Nucleus accumbens (tissue), 56 donors: ENCODE results near the gene CLDN18.

Experiments
- DNase-seq, 56 donors: peaks; one replicate each; lab custom pipeline; 2025; lab: John Stamatoyannopoulos, UW

Gene CLDN18

GRCh38 chr3:138060792-138061191 lies 50.8 kb downstream of the CLDN18 start:
- no peak for DNase-seq

- DNase-seq, result no peak
Observed at GRCh38 chr3:138062037-138062436, 52.1 kb downstream of the CLDN18 start.

- no peak for DNase-seq
Observed at GRCh38 chr3:138062626-138063025, 52.7 kb downstream of the CLDN18 start.

- DNase-seq, result no peak
Observed at GRCh38 chr3:138063416-138063815, 53.5 kb downstream of the CLDN18 start.

- no peak for DNase-seq
Observed at GRCh38 chr3:138065949-138066348, 56.0 kb downstream of the CLDN18 start.

GRCh38 chr3:138066383-138066782 lies 56.4 kb downstream of the CLDN18 start:
- DNase-seq, result no peak

- DNase-seq, result no peak
Observed at GRCh38 chr3:138066972-138067371, 57.0 kb downstream of the CLDN18 start.

- DNase-seq, result no peak
Observed at GRCh38 chr3:138068046-138068445, 58.1 kb downstream of the CLDN18 start.

- peak in 51 of 56 donors; percentile 7 to 82 (median 48) for DNase-seq
Observed at GRCh38 chr3:138068579-138069174, 58.7 kb downstream of the CLDN18 start.

- no peak for DNase-seq
Observed at GRCh38 chr3:138070006-138070405, 60.0 kb downstream of the CLDN18 start.

GRCh38 chr3:138072796-138073195 lies 62.8 kb downstream of the CLDN18 start:
- no peak for DNase-seq

GRCh38 chr3:138078096-138078495 lies 68.1 kb downstream of the CLDN18 start:
- DNase-seq, result no peak

GRCh38 chr3:138078901-138079344 lies 69.0 kb downstream of the CLDN18 start:
- DNase-seq, result peak in 1 of 56 donors; percentile 16

- DNase-seq, result no peak
Observed at GRCh38 chr3:138079901-138080300, 69.9 kb downstream of the CLDN18 start.

- no peak for DNase-seq
Observed at GRCh38 chr3:138081371-138082084, 71.6 kb downstream of the CLDN18 start.

GRCh38 chr3:138082085-138082991 lies 72.4 kb downstream of the CLDN18 start:
- DNase-seq, result no peak

GRCh38 chr3:138082992-138083386 lies 73.0 kb downstream of the CLDN18 start:
- no peak for DNase-seq
